ENCODE results near the gene ZNF813.
A peak's percentile ranks its signal among the peaks of the same experiment; 100 is the strongest.
"Not testable (repeated sequence)": the region's sequence is repeated elsewhere in the genome, so short reads cannot be mapped to it uniquely, and the experiment has no call there.

Gene ZNF813

DNA sequence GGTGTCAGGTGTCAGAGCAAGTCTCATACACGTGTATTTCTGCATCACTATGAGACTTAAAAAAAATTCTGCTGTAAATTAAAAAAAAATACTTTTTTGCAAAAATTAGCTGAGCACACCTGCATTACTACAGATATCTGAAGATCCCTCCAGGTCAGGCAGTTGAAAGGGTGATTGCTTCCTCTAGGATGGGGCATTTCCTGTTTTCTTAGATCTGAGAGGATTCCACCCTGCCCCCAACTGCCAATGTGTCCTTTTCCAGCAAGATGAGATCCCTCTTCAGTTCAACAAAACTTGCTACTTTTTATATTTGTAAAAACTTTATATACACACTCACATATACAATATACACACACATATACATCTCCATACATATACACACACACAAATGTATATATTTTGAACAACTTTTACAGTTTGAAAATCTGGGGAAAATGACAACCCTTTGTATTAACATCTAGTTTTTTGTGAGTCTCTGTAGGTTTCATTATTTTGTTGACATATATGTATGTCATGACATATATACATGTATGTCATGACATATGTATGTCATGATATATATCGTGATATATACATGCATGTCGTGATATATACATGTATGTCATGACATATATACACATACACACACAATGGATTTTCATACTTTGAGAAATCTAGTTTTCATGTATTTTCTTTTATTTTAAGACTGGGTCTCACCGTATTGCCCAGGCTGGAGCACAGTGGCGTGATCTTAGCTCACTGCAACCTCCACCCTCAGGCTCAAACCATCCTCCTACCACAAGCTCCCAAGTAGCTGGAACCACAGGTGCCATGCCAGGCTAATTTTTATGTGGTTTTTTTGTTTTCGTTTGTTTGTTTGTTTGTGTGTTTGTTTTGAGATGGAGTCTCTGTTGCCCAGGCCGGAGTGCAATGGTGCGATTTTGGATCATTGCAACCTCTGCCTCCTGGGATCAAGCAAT, 17.8 kb downstream of the ZNF813 start:
- DNase-seq, result no peak

DNA sequence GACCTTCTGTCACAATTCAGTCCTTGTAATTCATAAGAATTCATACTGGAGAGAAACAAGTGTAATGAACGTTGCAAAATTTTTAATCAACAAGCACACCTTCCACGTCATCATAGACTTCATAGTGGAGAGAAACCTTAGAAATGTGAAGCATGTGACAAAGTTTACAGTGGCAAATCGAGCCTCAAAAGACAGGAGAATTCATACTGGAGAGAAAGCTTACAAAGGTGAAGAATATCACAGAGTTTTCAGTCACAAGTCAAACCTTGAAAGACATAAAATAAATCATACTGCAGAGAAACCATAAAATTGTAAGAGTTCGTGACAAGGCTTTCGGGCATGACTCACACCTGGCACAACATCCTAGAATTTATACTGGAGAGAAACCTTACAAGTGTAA, 24.6 kb downstream of the ZNF813 start:
- no peak for DNase-seq

DNA sequence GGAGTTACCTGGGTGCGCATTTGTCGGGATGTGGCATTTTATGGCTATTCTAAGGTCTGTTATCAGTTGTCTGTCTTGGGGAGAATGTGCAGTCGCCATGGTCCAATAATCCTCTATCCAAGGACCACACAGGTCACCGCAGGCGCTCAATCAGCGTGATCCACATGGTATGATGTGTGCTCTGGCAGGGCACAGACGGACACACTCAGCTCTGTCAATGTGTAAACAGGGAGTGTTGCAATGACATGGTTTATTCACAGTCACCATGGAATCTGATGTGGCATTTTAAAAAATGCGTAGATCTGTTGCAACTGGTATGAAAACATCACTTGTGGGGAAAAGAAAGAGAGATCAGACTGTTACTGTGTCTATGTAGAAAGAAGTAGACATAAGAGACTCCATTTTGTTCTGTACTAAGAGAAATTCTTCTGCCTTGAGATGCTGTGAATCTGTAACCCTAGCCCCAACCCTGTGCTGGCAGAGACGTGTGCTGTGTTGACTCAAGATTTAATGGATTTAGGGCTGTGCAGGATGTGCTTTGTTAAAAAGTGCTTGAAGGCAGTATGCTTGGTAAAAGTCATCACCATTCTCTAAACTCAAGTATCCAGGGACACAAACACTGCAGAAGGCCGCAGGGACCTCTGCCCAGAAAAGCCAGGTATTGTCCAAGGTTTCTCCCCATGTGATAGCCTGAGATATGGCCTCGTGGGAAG, 29.9 kb downstream of the ZNF813 start:
- DNase-seq, result not testable (repeated sequence)

DNA sequence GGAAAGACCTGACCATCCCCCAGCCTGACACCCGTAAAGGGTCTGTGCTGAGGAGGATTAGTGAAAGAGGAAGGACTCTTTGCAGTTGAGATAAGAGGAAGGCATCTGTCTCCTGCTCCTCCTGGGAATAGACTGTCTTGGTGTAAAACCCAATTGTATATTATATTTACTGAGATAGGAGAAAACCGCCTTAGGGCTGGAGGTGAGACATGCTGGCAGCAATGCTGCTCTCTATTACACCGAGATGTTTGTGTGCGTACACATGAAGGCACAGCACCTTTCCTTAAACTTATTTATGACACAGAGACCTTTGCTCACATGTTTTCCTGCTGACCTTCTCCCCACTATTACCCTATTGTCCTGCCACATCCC, 30.5 kb downstream of the ZNF813 start:
- not testable (repeated sequence) for DNase-seq

DNA sequence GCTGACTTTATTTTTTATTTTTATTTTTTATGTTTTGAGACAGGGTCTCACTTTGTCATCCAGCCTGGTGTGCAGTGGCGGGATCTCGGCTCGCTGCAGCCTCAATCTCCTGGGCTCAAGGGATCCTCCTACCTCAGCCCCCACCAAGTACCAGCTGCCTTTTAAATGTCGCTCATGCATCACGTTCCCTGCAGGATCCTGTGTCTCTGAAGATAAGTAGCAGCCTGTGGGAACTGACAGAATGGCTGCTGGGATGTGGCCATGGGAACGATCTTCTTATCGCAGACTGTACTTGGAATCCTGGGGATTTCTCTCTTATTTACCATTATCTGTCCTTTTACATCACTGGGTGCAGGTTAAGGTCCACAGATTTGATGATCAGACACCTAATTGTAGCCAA, 35.6 kb downstream of the ZNF813 start:
- not testable (repeated sequence) for DNase-seq

DNA sequence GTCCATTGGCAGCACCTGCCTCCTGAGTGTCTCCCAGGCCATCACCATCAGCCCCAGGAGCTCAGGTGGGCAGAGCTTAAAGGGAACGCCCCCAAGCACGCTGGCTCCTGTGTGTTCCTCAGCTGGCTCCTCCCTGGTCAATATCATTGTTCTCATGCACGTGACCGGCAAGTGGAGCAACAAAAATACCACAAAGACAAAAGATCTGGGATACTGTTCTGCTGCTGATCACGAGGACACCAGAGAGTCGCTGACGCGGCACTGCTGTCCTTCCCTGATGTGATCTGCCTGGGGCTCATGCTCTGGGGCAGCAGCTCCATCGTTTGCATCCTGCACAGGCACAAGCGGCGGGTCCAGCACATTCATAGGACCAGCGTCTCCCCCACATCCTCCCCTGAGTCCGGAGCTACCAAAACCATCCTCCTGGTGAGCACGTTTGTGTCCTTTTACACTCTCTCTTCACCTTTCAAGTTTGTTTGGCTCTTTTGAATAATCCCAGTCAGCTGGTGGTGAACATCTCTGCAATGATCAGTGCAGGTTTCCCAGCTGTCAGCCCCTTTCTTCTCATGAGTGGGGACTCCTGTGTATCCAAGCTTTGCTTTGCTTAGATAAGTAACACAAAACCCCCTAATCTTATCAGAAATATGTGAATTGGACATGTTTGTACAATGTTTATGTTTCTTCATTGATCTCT, 36.3 kb downstream of the ZNF813 start:
- DNase-seq, result not testable (repeated sequence)

DNA sequence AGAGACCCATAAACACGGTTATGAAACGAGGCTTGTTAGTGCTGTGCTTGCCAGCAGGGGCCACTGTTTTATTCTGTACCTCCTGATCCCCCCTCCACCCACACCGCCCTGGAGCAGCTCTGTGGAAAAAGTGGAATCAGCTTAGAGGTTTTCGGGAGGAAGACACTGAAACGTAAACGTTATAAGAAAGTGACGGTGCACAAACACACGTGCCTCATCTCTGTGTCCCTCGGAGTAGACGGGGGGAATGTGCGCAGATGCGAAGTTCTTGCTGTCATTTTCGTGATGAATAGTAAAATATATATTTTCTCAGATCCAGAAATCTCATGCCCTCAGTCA, 36.8 kb downstream of the ZNF813 start:
- DNase-seq, result not testable (repeated sequence)

DNA sequence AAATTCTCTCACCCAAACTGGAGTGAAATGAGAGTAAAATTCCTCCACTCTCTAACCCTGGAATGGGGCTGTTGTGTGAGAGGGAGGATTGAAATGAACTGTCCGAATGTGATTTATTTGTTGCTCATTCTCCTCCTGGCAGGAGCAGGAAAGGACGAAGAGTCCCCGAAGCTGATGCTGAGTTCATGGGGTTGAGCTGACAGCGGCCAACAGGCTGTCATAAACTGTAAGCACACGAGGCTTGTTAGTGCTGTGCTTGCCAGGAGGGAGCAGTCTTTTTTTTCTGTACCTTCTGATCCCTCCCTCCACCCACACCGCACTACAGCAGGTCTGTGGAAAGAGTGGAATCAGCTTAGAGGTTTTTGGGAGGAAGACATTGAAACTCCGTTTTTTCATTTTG, 37.4 kb downstream of the ZNF813 start:
- no peak for DNase-seq

DNA sequence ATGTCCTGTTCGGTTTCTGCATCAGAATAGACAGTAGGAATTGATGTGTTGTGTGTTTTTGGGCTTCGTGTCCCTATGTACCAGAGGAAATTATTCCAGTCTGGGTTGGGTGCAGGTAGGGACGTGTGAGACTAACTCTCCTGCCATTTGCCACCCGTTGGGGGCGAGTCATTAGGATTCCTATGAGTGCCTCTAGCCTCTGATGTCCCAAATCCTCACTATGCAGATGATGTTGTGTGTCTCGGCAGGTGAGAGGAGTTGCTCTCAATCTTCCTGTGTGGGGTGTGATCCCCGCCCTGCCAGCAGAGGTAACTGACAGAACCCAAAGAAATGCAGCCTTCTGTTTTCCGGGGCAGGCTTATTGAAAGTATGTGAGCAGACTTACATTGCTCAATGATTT, 39.2 kb downstream of the ZNF813 start:
- DNase-seq, result no peak

DNA sequence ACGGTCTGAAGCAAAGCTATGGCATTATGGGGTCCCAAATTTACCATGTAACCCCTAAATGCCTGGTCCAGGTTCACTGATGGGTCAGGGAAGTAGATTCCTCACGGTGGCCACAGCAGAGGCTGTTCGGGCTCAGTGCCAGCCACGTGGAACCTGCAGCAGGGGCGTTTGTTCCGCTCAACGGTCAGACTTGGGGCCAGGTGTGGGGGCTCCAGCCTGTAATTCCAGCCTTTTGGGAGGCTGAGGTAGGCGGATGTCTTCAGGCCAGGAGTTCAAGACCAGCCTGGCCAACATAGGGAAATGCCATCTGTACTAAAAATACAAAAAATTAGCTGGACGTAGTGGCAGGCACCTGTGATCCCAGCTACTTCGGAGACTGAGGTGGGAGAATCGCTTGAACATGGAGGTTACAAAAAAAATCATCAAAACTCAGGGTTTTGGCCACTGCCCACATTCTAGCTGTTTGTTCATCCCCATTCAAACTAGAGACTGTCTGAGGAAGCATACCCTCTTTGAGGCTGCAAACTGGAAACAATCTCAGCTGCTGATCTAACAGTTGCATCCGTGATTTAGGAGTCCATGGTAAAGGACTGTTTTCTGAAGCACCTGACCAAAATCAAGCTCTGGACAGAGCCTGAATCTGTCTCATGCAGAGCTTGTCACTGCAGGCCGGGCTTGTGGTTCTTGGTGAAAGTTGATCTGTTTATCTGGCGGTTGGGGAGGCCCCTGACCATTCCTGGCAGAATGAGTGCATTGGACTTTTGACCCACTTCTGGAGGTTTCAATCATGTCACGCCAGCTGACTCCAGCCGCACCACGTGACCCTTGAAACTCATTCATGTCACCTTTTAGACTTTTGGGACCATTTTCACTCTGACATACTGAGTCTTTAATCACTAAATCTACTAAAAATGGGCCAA, 40.2 kb downstream of the ZNF813 start:
- no peak for DNase-seq

DNA sequence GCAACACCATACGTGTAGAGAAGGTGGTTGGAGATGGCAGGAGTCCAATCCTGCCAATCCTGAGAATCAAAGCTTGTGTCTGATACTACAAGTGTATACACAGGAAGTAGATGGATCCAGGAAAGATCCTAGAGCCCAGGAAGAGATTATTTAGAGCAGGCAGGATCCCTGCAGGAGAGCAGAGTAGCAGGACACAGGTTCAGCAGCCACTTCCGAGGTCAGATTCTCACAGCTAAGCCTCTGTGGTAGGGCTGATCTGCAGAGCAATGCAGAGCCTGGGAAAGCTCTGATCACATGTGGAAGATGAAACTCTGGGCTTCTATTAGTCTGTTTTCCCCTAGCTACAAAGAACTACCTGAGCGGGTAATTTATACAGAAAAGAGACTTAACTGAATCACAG, 41.9 kb downstream of the ZNF813 start:
- DNase-seq, result no peak

DNA sequence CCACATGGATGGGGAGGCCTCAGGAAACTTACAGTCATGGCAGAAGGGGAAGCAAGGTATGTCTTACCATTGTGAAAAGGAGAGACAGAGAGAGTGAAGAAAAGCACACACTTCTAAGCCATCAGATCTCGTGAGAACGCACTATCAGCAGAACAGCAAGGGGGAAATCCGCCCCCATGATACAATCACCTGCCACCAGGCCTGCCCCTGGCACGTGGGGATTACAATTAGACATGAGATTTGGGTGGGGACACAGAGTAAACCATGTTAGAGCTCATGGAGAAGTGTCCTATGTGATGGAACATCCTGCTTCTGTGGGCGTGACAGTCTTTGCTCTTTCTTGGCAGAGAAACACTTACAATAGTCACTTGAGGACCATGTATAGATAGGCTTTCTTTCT, 42.3 kb downstream of the ZNF813 start:
- no peak for DNase-seq

DNA sequence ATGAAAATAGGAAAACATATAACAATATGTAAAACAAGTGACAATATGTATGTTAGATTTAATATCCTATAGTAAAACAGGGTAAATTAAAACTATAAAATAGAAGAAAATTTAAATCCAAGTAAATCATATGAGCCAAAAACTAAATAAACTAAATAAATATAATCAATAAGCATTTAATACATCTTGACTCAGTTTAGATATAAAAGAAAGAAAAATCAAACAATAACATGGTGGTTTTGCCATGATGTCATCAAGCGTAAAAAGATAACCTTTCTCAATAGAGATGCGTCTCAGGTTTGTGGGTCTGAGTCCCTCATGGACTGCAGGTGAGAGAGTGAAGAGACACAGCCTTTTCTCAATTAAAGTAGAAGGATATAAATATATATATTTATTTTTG, 43.8 kb downstream of the ZNF813 start:
- no peak for DNase-seq

DNA sequence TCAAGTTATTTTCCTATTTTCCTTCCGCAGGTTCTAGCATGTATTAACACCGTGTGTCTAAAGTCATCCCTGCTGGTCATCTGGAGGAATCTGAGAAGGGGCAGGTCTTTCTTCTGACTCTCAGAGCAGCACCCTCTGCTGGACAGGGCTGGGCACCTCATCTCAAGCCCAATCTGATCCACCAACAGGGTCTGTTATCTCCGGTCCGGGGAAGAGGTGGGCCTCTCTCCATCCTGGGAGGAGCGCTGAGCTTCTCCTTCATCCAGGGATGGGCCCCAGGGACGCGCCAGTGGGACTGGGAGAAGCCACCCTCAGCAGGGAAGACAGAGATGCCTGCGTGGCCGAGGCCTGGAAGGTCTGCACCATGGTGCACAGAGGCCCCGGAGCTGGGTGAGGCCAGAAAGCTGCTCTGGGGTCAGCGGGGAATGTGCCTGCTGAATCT, 44.4 kb downstream of the ZNF813 start:
- peak; percentile 45 for DNase-seq

DNA sequence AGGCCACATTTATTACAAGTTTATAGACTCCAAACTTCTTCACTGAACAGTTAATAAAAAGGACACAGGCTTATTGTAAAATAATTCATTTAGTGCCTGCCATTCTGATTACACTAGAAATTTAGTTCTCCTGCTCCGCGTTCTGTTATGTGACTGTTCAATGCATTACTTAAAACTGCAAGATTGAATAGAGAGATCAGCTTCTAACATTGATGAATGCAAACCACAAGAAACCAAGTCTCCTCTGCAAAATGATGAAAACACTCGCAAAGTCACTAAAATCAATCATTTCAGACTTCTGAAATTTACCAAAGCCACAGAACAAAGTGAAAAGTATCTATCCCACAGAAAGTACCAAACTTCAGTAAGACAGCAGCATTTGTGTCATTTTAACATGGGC, 47.5 kb downstream of the ZNF813 start:
- not testable (repeated sequence) for DNase-seq

DNA sequence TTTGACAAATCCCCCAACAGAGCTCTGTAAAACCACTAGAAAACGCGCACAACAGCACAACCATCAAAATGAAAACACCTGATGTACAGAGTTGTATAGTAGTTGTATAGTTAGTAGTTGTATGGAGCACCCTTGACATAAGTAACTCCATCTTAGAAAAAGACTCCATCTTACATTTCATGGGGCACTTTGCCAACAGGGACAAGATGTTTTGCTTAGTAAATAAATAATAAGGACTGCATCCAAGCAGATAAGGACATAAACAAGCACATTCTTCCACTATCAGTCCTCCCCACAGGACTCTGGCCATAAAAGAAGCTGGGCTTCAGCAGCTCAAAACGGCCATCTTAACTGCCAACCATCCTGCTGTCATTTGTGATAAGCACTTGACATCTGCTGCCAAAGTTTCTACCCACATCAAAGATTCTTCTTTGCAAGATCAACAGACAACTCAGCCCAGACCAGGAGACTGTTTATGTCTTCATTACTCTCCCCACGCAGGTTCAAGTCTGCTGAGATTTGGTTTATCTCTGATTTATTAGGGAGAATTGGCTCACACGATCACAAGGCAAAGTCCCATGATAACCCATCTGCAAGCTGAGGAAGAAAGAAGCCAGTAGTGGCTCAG, 49.7 kb downstream of the ZNF813 start:
- no peak for DNase-seq

DNA sequence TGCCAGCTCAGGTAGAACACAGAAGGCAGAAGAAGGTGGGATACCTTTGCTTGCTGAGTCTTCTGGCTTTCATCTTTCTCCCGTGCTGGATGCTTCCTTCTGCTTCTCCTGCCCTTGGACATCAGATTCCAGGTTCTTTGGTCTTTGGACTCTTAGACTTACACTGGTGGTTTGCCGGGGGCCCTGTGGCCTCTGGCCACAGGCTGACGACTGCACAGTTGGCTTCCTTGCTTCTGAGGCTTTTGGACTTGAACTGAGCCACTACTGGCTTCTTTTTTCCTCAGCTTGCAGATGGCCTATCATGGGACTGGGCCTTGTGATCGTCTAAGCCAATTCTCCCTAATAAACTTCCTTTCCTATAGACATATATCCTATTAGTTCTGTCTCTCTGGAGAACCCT, 50.6 kb downstream of the ZNF813 start:
- no peak for DNase-seq

DNA sequence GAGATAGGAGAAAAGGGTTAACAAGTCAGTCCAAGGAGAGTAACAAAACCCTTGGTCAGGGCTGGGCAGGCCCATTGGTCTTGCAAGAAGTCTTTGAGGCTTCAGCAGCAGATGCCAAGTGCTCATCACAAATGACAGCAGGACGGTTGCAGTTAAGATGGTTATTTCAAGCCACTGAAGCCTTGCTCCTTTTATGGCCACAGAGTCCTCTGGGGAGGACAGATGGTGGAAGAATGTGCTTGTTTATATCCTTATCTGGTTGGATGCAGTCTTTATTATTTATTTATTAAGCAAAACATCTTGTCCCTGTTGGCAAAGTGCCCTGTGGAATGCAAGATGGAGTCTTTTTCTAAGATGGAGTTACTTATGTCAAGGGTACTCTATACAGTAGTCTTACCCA, 51.2 kb downstream of the ZNF813 start:
- DNase-seq, result no peak

DNA sequence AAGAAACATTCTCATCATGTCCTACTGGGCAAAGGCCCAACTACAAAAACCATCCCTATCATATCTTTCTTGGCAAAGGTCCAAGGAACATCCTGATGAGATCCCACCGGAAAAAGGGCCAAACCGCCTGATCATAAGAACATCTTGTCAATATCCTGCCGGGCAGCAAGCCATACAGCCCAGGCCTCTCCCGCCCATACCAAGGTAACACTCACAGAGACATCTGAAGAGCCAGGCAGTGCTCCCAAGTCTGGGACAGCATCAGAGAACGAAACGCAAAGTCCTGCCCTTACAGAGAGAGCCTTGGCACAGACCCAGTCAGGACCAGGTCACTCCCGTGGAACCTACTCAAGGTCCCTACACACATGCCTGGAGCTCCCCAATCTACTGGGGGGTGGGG, 51.9 kb downstream of the ZNF813 start:
- DNase-seq, result no peak

DNA sequence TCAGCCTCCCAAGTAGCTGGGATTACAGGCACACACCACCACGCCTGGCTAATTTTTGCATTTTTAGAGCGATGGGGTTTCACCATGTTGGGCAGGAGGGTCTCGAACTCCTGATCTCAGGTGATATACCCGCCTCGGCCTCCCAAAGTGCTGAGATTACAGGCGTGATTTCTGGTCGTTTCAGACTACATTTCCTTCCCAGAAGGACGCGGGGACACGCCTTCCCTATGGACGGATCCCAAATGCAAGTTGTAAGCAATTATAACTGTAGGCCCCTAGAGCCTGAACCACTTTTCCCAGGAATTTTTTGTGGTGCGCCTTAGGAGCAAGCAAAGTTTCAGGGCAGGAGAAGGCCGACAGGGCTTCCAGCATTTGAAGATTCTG, 52.6 kb downstream of the ZNF813 start:
- DNase-seq, result no peak

DNA sequence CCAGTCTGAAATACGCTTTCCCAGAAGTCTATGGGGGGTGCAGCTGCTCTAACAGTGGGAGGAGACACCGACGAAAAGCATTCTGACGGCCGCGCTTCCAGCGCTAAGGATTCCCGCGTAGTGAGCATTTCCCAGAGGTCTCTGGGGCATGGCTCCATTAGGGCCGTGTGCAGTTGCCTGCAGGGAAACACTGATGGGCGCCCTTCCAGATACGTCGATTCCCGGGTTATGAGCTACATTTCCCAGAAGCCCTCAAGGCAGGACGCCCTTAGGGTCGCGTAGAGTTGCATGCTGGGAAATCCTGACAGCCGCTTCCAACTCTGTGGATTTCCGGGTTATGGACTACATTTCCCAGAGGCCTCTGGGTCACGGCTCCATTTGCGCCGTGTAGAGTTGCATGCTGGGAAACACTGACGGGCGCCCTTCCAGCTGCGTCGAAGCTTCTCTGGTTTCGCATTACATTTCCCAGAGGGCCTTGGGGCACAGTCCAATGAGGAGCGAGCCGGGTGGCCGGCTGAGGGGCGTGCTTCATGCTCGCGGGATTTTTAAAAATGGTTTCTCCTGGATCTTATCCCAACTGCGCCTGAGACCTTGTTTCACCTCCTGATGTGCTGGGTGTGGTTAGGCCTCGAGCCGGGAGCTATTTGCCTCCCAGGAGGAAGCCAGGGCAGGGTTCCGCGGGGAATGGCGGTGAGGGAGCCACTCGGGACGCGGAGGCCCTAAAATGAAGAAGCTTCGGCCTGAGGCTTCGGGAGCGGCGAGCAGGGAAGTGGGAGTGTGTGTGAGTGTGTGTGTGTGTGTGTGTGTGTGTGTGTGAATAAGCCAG, 53.2 kb downstream of the ZNF813 start:
- DNase-seq, result peak; percentile 89
